HL-60 (cell line): Measurements from ENCODE around the gene SDCBP2.

Experiments used
- DNase-seq, 2 experiments: peaks; one replicate each; pipeline ENCODE4 v3.0.0-alpha.2; 2010 to 2020; ENCODE audit warnings: low read depth in 1 of 2, low spot score in 1 of 2
- H3K27ac ChIP-seq: fragments of 250-450 bp; sonication (Bioruptor Pico); replicated peaks from 2 replicates; pipeline ENCODE4 v1.5.1; 2020; ENCODE audit warnings: mild to moderate bottlenecking, moderate library complexity
- H3K27me3 ChIP-seq: fragments of 250-450 bp; sonication (Bioruptor Pico); 2 replicates; pipeline ENCODE4 v1.5.1; 2021; ENCODE audit warnings: mild to moderate bottlenecking, moderate library complexity; ENCODE audit not compliant: insufficient read depth, poor library complexity, severe bottlenecking
- H3K4me3 ChIP-seq: replicated peaks from 2 replicates; pipeline ENCODE4 v1.5.1; 2011; ENCODE audit warnings: mild to moderate bottlenecking, control low read depth, low read length; ENCODE audit not compliant: insufficient read depth
- GABPA ChIP-seq: IDR thresholded peaks from 2 replicates; pipeline ENCODE4 v1.6.1; 2012; ENCODE audit warnings: low read depth
- POLR2AphosphoS5 ChIP-seq: IDR thresholded peaks from 2 replicates; pipeline ENCODE4 v1.6.1; 2012; ENCODE audit warnings: low read depth
- SPI1 ChIP-seq: IDR thresholded peaks from 2 replicates; pipeline ENCODE4 v1.6.1; 2012; ENCODE audit warnings: low read depth, mild to moderate bottlenecking, borderline replicate concordance
- TF ChIP-seq, protein P1 (sequence below): IDR thresholded peaks from one replicate; pipeline ENCODE4 v1.5.1; 2011; ENCODE audit warnings: low read length, control low read depth, inconsistent platforms; ENCODE audit not compliant: insufficient read depth
- TF ChIP-seq, protein P2 (sequence below): IDR thresholded peaks from 2 replicates; pipeline ENCODE4 v1.6.1; 2012; ENCODE audit warnings: low read depth; ENCODE audit not compliant: insufficient replicate concordance

SDCBP2 gene

DNA sequence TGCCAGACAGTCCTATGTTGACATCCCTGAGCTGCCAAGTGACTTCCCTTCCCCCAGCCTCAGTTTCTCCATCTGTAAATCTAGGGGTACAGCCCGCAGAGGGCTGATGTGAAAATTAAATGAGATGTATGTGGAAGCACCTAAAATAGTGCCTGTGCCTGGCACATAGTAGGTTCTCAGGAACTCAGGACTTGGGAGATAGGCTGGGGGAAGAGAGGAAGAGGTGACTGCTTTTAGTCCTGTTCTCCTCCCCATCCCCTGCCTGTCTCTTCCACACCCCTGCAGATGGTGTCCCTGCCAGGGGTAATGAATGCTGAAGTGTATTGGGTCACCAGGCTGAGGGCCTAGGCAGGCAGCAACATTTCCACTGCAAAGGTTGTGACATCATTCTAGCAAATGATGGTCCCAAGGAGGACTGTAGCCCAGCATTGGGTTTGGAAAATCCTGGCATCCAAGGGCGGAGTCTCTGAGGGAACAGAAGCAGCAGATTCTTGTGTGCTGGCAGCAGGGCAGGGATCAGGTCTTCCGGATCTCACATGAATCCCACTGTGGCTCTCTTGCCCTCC, 61.0 kb downstream of the SDCBP2 start:
- Histone ChIP-seq H3K4me3 (no peak overlapping the region), H3K27ac (no peak overlapping the region), H3K27me3 (peaks cover 23% of the 10 kb centered on the region)
- TF ChIP-seq, protein P1, sequence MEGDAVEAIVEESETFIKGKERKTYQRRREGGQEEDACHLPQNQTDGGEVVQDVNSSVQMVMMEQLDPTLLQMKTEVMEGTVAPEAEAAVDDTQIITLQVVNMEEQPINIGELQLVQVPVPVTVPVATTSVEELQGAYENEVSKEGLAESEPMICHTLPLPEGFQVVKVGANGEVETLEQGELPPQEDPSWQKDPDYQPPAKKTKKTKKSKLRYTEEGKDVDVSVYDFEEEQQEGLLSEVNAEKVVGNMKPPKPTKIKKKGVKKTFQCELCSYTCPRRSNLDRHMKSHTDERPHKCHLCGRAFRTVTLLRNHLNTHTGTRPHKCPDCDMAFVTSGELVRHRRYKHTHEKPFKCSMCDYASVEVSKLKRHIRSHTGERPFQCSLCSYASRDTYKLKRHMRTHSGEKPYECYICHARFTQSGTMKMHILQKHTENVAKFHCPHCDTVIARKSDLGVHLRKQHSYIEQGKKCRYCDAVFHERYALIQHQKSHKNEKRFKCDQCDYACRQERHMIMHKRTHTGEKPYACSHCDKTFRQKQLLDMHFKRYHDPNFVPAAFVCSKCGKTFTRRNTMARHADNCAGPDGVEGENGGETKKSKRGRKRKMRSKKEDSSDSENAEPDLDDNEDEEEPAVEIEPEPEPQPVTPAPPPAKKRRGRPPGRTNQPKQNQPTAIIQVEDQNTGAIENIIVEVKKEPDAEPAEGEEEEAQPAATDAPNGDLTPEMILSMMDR: no peak
- TF ChIP-seq GABPA (no peak), POLR2AphosphoS5 (no peak), SPI1 (no peak)
- TF ChIP-seq, protein P2, sequence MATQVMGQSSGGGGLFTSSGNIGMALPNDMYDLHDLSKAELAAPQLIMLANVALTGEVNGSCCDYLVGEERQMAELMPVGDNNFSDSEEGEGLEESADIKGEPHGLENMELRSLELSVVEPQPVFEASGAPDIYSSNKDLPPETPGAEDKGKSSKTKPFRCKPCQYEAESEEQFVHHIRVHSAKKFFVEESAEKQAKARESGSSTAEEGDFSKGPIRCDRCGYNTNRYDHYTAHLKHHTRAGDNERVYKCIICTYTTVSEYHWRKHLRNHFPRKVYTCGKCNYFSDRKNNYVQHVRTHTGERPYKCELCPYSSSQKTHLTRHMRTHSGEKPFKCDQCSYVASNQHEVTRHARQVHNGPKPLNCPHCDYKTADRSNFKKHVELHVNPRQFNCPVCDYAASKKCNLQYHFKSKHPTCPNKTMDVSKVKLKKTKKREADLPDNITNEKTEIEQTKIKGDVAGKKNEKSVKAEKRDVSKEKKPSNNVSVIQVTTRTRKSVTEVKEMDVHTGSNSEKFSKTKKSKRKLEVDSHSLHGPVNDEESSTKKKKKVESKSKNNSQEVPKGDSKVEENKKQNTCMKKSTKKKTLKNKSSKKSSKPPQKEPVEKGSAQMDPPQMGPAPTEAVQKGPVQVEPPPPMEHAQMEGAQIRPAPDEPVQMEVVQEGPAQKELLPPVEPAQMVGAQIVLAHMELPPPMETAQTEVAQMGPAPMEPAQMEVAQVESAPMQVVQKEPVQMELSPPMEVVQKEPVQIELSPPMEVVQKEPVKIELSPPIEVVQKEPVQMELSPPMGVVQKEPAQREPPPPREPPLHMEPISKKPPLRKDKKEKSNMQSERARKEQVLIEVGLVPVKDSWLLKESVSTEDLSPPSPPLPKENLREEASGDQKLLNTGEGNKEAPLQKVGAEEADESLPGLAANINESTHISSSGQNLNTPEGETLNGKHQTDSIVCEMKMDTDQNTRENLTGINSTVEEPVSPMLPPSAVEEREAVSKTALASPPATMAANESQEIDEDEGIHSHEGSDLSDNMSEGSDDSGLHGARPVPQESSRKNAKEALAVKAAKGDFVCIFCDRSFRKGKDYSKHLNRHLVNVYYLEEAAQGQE: no peak
- DNase-seq: no peak

DNA sequence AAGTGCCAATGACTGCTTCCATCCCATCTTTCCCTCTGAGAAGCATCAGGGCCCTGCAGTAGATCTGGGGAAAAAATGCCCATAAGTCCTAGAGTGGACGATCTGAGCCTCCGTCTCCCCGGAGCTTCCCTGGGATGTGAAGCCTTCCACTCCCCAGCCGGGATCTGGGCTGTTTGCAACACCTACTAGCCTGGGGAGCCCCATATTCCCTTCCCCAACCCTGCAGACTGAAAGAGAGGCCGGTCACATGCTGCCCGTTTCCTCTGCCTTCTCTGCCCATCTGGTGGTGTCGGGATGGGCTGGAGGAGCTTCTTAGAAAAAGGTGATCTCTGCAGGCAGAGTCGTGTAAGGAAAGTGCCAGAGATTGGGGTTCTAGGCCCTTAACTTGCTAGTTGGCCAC, 61.8 kb downstream of the SDCBP2 start:
- Histone ChIP-seq H3K27me3 (peaks cover 23% of the 10 kb centered on the region), H3K4me3 (no peak overlapping the region), H3K27ac (no peak overlapping the region)
- TF ChIP-seq POLR2AphosphoS5 (no peak), SPI1 (no peak), GABPA (no peak)
- TF ChIP-seq, protein P2: no peak
- TF ChIP-seq, protein P1: no peak
- no peak for DNase-seq

GRCh38 chr20:1266167-1266973, 62.6 kb downstream of the SDCBP2 start, which contains the start of gene SNPH:
Gene SNPH (plus strand): TSS chr20:1266294. CDS start chr20:1296240, 29,946 bp downstream.
- no peak within 1 kb of the TSS for H3K27ac ChIP-seq
- TF ChIP-seq, protein P2: no peak
- TF ChIP-seq, protein P1: no peak
- TF ChIP-seq POLR2AphosphoS5 (no peak), SPI1 (no peak)
- DNase-seq: no peak
- peaks cover 23% of the 10 kb centered on the region for H3K27me3 ChIP-seq
- no peak within 1 kb of the TSS for H3K4me3 ChIP-seq
